PC-9 (cell line): ENCODE measurements around the gene NOLC1. TPM values are rescaled to one million over a fixed set of nuclear protein-coding genes. Genes with fewer than 3 reads are reported as not detected.

ENCODE experiments used
- BruUV-seq: library from RNA; stranded (reverse); fragments of 400-500 nt; replicated peaks from 2 replicates; lab custom pipeline; 2021; lab: Mats Ljungman, UMichigan
- CTCF ChIA-PET: fragments of 300-600 bp; sonication (Branson Sonifier 250); formaldehyde crosslinking; loops from one replicate; lab custom pipeline; 2022; ENCODE audit warnings: antibody characterized with exemption; lab: Charles Lee
- POLR2A ChIA-PET: fragments of 300-600 bp; sonication (Branson Sonifier 250); formaldehyde crosslinking; loops from one replicate; lab custom pipeline; 2022; ENCODE audit warnings: antibody characterized with exemption; ENCODE audit not compliant: unreplicated experiment; lab: Charles Lee
- DNase-seq, 2 experiments: peaks; one replicate each; pipeline versions ENCODE4 v3.0.0 to v3.0.0-alpha.2; 2015 to 2022; ENCODE audit warnings: mixed read lengths in 1 of 2
- H2AFZ ChIP-seq: fragments of 200-600 bp; sonication (generic); 2 replicates; pipeline ENCODE4 v1.8.1; 2017; ENCODE audit warnings: antibody characterized with exemption
- H3F3A ChIP-seq: fragments of 200-600 bp; sonication (generic); 2 replicates; pipeline ENCODE4 v1.8.1; 2017; ENCODE audit warnings: antibody characterized with exemption, mild to moderate bottlenecking, low read depth; ENCODE audit not compliant: insufficient read depth
- H3K27ac ChIP-seq: fragments of 200-600 bp; sonication (generic); 2 replicates; pipeline ENCODE4 v1.6.1; 2016; ENCODE audit warnings: mixed run types
- H3K27me3 ChIP-seq: fragments of 200-600 bp; sonication (generic); 2 replicates; pipeline ENCODE4 v1.6.1; 2016; ENCODE audit warnings: low read depth, mixed run types; ENCODE audit not compliant: insufficient read depth
- H3K36me3 ChIP-seq: fragments of 200-600 bp; sonication (generic); 2 replicates; pipeline ENCODE4 v1.6.1; 2016; ENCODE audit warnings: low read depth, mixed run types
- H3K4me1 ChIP-seq: fragments of 200-600 bp; sonication (generic); replicated peaks from 2 replicates; pipeline ENCODE4 v1.6.1; 2016; ENCODE audit warnings: mixed run types; ENCODE audit not compliant: insufficient read depth
- H3K4me2 ChIP-seq: fragments of 200-600 bp; sonication (generic); 2 replicates; pipeline ENCODE4 v1.6.1; 2017; ENCODE audit warnings: mixed run types
- H3K4me3 ChIP-seq: fragments of 200-600 bp; sonication (generic); 2 replicates; pipeline ENCODE4 v1.6.1; 2016; ENCODE audit warnings: mixed run types
- H3K79me2 ChIP-seq: fragments of 200-600 bp; sonication (generic); 2 replicates; pipeline ENCODE4 v1.6.1; 2017; ENCODE audit warnings: low read depth, mixed run types
- H3K9me2 ChIP-seq: fragments of 200-600 bp; sonication (generic); 2 replicates; pipeline ENCODE4 v1.8.1; 2017; ENCODE audit warnings: mild to moderate bottlenecking; ENCODE audit not compliant: insufficient read depth
- H3K9me3 ChIP-seq: fragments of 200-600 bp; sonication (generic); 2 replicates; pipeline ENCODE4 v1.8.1; 2016; ENCODE audit warnings: low read depth; ENCODE audit not compliant: insufficient read depth
- H4K20me1 ChIP-seq: fragments of 200-600 bp; sonication (generic); 2 replicates; pipeline ENCODE4 v1.8.1; 2017; ENCODE audit not compliant: insufficient read depth
- CTCF ChIP-seq: fragments of 200-600 bp; sonication (generic); conservative IDR thresholded peaks from 2 replicates; pipeline ENCODE4 v1.6.1; 2017; ENCODE audit warnings: mixed run types, antibody characterized with exemption, mild to moderate bottlenecking, moderate library complexity
- intact Hi-C: fragments of 100-400 bp; cut with micrococcal nuclease; formaldehyde crosslinking; loops from one replicate; pipeline ENCODE4 v1.10.0; 2022; ENCODE audit not compliant: unreplicated experiment
- total RNA-seq: library from RNA; stranded (reverse); gene quantifications from 2 replicates; pipeline ENCODE4 v1.2.3, GENCODE V29; 2021

NOLC1 gene
- total RNA-seq, 1 experiment from 2014 or later, result 59.5 TPM

DNA sequence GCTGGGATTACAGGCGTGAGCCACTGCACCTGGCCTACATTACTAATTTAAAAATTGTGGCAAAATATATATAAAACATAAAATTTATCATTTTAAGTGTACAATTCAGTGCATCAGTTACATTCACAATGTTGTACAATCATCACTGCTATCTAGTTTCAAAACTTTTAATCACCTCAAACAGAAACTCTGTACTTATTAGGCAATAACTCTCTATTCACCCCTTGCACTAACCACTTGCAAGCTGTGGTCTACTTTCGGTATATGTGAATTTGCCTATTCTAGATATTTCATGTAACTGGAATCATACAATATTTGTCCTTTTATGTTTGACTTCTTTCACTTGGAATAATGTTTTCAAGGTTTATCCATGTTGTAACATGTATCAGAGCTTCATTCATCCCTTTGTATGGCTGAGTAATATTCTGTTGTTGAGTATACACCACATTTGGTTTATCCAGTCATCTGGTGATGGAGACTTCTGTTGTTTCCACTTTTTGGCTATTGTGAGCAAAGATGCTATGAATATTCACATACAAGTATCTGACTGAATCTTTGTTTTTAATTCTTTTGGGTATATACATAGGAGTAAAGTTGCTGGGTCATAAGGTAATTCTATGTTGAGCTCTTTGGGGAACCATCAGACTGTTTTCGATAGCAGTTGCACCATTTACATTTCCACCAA, 59.6 kb downstream of the NOLC1 start:
- no peaks in the 10 kb centered on the region for H3K9me3 ChIP-seq
- no peaks in the 10 kb centered on the region for H4K20me1 ChIP-seq
- intact Hi-C loops, result no loop called here
- H3K27ac ChIP-seq, result no peak overlapping the region
- H3K27me3 ChIP-seq, result no peaks in the 10 kb centered on the region
- TF ChIP-seq CTCF, result no peak
- H2AFZ ChIP-seq, result no peak overlapping the region
- no TSS peak for BruUV-seq
- H3F3A ChIP-seq, result no peaks in the 10 kb centered on the region
- no peak overlapping the region for H3K4me3 ChIP-seq
- no peak for DNase-seq
- H3K9me2 ChIP-seq, result no peaks in the 10 kb centered on the region
- CTCF ChIA-PET, result no interaction called here
- no peak overlapping the region for H3K4me2 ChIP-seq
- no peaks in the 10 kb centered on the region for H3K4me1 ChIP-seq
- POLR2A ChIA-PET, result no interaction called here
- no peaks in the 10 kb centered on the region for H3K79me2 ChIP-seq
- no peaks in the 10 kb centered on the region for H3K36me3 ChIP-seq

Other genes starting within 250 kb of the NOLC1 start
- gene ARMH3, start 96.2 kb upstream of the NOLC1 start, total RNA-seq, result 12.0 and 12.8 TPM in 2 replicates
- 12.5 and 16.9 TPM in 2 replicates for gene HPS6, start 87.0 kb upstream of the NOLC1 start, total RNA-seq
- gene LDB1, start 32.0 kb upstream of the NOLC1 start, total RNA-seq, result 31.2 and 38.5 TPM in 2 replicates
- gene PPRC1, start 19.3 kb upstream of the NOLC1 start, total RNA-seq, result 22.9 and 25.1 TPM in 2 replicates
- 0.61 and 0.88 TPM in 2 replicates for gene ELOVL3, start 73.9 kb downstream of the NOLC1 start, total RNA-seq
- gene PITX3, start 89.1 kb downstream of the NOLC1 start, total RNA-seq, result not detected in 2 replicates
- 18.6 and 28.3 TPM in 2 replicates for gene GBF1, start 93.1 kb downstream of the NOLC1 start, total RNA-seq
- 26.3 and 30.8 TPM in 2 replicates for gene NFKB2, start 243.3 kb downstream of the NOLC1 start, total RNA-seq